AG09309 (cell line): ENCODE measurements around the gene EDC3.
"Not testable (repeated sequence)": the region's sequence is repeated elsewhere in the genome, so short reads cannot be mapped to it uniquely, and the experiment has no call there.

Experiments
- DNase-seq: peaks from one replicate; pipeline ENCODE4 v3.0.0-alpha.2; 2010; ENCODE audit warnings: low read depth
- H3K4me3 ChIP-seq: 2 replicates; pipeline ENCODE4 v1.5.1; 2011; ENCODE audit warnings: mild to moderate bottlenecking, low read depth, low read length, moderate library complexity; ENCODE audit not compliant: control insufficient read depth
- CTCF ChIP-seq: IDR thresholded peaks from 2 replicates; pipeline ENCODE4 v1.5.1; 2011; ENCODE audit warnings: mild to moderate bottlenecking, low read depth, low read length, inconsistent platforms; ENCODE audit not compliant: insufficient read depth, control insufficient read depth; ENCODE audit errors: missing control alignments

Gene EDC3

GRCh38 chr15:74663303-74664027, 32.4 kb downstream of the EDC3 start:
- TF ChIP-seq CTCF: no peak
- no peak overlapping the region for H3K4me3 ChIP-seq
- no peak for DNase-seq

DNA sequence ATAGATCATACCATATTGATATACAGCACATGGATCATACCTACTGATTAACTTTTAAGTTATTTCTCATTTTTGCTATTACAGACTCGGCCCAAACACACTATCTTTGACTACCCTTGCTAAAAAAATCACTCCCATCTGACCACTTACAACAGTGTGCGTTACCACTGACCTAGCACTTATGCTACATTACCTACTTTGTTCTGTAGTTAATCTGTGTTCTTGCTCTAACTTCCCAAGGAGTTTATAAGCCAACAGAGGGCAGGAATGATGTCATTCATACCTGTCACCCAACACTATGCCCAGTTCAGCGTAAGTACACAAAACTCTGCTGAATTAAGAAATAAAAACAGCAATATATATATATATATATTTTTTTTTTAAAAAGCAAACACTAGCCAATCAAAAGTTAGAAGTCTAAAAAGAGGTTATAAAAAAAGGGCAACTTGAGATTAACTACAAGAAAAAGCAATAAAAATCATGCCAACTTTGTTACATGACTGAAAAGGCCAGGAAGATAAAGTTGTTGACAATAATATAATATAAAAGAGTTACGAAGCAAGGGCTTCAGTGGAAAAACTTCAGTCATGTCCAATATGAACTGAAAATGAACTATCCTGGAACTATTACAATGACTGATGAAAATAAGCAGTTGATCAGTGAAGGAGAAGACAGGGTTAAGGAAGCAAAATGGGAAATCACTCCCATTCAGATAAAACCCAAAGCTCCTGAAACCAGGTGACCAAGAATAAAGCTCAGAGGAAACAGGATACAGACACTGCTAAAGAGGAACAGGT, 33.6 kb downstream of the EDC3 start:
- no peak for DNase-seq
- no peak for TF ChIP-seq CTCF
- no peak overlapping the region for H3K4me3 ChIP-seq

GRCh38 chr15:74661280-74661679, 34.5 kb downstream of the EDC3 start:
- DNase-seq, H3K4me3 ChIP-seq: not testable (repeated sequence)

DNA sequence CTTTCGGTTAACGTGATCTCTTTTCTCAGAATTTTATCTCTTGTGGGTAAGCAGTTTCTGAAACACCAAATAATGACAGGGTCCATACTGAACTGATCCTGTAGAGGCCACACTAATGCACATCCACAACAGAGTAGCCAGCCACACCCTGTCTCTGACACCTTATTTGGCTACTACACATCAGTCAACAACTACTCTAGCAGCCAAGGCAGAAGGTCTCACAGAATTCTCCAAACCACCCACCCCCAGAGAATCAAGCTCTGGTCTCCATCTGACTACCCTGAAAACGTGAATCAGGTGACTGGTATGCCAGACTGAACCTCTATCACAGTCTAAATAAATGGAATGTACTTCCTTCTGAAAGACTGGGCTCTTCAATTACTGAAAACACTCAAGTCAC, 38.0 kb downstream of the EDC3 start:
- no peak overlapping the region for H3K4me3 ChIP-seq
- TF ChIP-seq CTCF: no peak
- DNase-seq: no peak

DNA sequence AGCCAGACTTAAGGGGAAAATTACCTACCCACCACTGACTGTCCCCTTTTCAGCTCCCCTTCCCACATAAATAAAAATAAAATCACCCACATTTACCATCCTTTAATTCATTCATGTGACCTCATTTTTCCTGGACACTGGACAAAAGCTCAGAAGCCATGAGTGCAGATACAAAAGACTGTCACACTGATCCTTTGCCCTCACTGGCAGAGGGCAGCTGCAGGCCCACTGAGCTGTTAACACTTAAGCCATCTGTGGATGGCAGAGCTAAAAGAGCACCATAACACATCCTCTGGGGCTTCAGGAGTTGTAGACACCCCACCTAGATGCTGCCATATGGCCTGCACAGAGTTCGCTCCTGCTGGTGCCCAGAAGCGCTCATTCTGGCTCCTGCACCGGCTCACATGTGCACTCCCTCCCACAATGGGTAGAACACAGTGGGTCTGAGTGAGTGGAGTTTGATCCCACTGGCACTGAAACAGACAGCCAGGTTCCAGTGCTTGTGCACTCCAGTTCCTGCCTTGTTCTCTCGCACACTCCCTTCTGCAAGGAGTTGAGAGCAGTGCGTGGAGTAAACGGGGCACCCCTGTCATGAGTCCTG, 38.8 kb downstream of the EDC3 start:
- no peak for TF ChIP-seq CTCF
- no peak overlapping the region for H3K4me3 ChIP-seq
- no peak for DNase-seq

DNA sequence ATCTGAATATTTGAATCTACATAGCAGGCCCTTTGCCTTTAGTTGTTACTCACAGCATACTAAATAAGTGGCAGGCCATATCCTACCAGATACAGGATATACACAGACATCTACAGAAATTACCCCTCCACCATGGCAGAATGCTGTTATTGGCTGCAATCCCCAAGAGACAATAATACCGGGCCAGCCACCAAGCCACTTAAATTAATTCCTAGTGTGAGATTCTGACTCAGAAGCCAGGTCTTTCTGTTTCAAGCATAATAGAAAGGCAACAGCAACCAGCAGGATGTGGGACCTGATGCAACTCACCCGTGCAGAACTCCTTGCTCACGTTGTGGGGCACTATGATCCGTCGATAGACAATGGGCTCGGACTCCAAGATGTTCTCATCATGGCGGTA, 40.4 kb downstream of the EDC3 start:
- no peak for TF ChIP-seq CTCF
- H3K4me3 ChIP-seq: no peak overlapping the region
- DNase-seq: no peak
